ENCODE results near the gene SF3B5. TPM values are rescaled to one million over a fixed set of nuclear protein-coding genes. Genes with fewer than 3 reads are reported as not detected.
"Not testable (repeated sequence)": the region's sequence is repeated elsewhere in the genome, so short reads cannot be mapped to it uniquely, and the experiment has no call there.

SF3B5 gene
- total RNA-seq: 100 to 1,000 TPM; 138 to 141 TPM

DNA sequence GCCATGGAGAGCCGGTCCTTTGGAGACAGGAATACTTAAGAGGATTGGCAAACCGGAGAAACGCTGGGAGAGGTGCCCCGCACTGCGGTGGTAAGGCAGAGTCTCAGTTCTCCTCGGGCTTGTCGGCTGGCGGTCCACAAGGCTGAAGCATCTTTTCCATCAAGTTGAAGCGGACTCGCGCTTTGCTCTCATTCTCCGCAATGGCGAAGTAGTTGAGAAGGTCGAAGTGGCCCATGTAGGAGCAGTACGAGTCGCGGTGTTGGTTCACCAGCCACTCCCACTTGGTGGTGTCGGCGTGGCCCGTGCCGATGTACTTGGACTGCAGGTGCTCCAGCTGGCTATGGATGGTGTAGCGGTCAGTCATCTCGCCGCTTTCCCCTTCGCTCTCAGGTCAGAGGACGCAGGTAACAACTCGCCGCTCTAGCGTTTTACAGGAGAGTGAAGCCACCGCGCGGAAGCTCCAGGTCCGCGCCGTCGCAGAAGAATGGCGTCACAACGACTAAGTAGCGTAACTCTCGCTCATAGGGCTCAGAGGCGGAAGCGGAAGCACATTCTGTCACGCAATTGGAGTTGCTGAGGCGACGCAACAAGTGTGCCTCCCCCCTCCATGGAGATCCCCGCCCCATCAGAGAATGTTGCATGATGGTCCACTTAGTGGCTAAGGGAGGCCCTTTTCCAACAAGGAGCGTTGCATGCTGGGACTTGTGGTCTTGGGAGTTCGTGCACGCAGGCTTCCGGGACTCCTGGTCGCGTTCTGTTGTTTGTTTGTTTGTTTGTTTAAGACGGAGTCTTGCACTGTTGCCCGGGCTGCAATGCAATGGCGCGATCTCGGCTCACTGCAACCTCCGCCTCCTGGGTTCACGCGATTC is at the start of gene SF3B5:
TSS of gene SF3B5 (minus strand) at position 440 of the 869 bp plus-strand sequence. CDS start at position 364, 76 bp downstream.
- Mint-ChIP-seq H3K36me3 (ENCODE audit: low read depth) (peaks cover 5% of the 10 kb centered on the region), H3K9me3 (no peaks in the 10 kb centered on the region), H3K4me1 (peaks cover 29% of the 10 kb centered on the region), H3K27me3 (no peaks in the 10 kb centered on the region), H3K27ac (peak within 1 kb of the TSS; percentile 99), H3K4me3 (peak within 1 kb of the TSS; percentile 97)
- ChIA-PET POLR2A (interaction anchor here (0.6 kb wide), 1 partner anchor 602 kb away, joined by 4 read pairs; no protein-coding TSS in a partner anchor), CTCF (interaction anchor here (0.6 to 1.8 kb wide), 3 partner anchors 40 to 808 kb away, joined by 4 to 5 read pairs (median 4); no protein-coding TSS in a partner anchor)
- peak; percentile 100 for DNase-seq

DNA sequence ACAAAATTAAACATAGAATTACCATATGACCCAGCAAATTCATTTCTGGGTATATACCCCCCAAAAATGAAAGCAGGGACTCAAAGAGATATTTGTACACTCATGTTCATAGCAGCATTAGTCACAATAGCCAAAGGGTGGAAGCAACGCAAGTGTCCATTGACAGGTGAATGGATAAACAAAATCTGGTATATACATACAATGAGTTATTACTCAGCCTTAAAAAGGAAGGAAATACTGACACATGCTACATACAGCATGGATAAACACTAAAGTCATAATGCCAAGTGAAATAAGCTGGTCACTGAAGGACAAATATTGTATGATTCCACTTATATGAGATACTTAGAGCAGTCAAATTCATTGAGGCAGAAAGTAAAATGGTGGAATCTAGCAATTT is 49.6 kb upstream of the SF3B5 start:
- Mint-ChIP-seq H3K36me3 (ENCODE audit: low read depth) (no peaks in the 10 kb centered on the region), H3K27ac (no peak overlapping the region), H3K27me3 (no peaks in the 10 kb centered on the region), H3K4me3 (no peak overlapping the region), H3K9me3 (no peaks in the 10 kb centered on the region), H3K4me1 (peaks cover 7% of the 10 kb centered on the region)
- ChIA-PET CTCF (no interaction called here), POLR2A (no interaction called here)
- no peak for DNase-seq

DNA sequence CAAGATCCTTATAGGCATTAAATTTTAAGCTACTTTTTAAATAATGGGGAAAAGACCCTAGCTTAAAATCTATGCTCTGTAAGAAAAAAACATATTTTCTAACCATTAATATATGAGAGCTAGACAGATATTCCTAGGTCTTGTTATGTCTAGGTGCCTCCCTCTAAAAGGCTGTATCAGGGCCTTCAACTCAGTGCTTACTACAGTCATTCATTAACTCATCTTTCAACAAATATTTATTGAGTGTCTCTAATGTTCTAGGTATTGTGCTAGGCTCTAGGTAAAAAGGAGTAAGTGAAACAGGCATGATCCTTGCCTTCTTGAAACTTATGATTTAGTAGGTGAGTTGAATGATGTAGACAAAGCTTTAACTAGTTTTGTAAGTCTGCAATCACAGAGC is 48.5 kb upstream of the SF3B5 start:
- no peak overlapping the region for H3K4me3 Mint-ChIP-seq
- no peaks in the 10 kb centered on the region for H3K36me3 Mint-ChIP-seq (ENCODE audit: low read depth)
- H3K4me1 Mint-ChIP-seq: peaks cover 3% of the 10 kb centered on the region
- H3K27ac Mint-ChIP-seq: no peak overlapping the region
- no peaks in the 10 kb centered on the region for H3K9me3 Mint-ChIP-seq
- DNase-seq: no peak
- ChIA-PET POLR2A (no interaction called here), CTCF (interaction anchor here (1.7 kb wide), 1 partner anchor 13 kb away, joined by 4 read pairs; no protein-coding TSS in a partner anchor)
- H3K27me3 Mint-ChIP-seq: no peaks in the 10 kb centered on the region

DNA sequence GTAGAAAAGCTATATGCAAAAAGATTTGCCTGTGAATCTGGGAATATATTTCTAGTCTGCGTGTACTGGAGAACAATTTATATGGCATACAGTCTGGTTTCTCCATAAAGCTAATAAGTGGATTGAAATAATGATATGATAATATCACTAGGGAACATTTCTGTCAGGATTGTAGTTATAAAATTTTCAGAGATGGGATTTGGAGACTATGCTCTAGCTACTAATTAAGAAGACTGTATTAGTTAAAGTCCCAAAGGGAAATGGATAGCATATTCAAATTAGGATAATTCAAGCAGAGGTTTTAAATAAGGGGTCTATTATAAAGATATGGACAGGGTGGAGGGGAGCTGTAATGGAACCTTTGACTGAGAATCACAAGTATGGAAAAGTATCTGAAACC is 47.7 kb upstream of the SF3B5 start:
- no peak for DNase-seq
- H3K27ac Mint-ChIP-seq: no peak overlapping the region
- ChIA-PET POLR2A (no interaction called here), CTCF (interaction anchor here (1.7 kb wide), 1 partner anchor 13 kb away, joined by 4 read pairs; no protein-coding TSS in a partner anchor)
- no peaks in the 10 kb centered on the region for H3K27me3 Mint-ChIP-seq
- H3K9me3 Mint-ChIP-seq: no peaks in the 10 kb centered on the region
- H3K4me1 Mint-ChIP-seq: peaks cover 3% of the 10 kb centered on the region
- no peaks in the 10 kb centered on the region for H3K36me3 Mint-ChIP-seq (ENCODE audit: low read depth)
- H3K4me3 Mint-ChIP-seq: no peak overlapping the region

DNA sequence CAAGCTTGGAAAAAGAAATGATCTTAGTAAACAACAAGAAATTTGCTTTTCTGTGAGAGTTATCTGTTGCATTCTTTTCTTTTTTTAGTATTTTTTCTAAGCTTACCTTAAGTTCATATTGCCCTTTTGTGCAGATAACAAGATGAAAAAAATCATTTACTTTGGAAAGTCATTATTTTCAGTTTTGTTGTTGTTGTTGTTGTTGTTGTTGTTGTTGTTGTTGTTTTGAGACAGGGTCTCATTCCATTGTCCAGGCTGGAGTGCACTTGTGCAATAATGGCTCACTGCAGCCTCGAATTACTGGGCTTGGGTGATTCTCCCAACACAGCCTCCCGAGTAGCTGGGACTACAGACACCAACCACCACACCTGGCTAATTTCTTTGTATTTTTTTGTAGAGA is 46.1 kb upstream of the SF3B5 start:
- Mint-ChIP-seq H3K36me3 (ENCODE audit: low read depth) (no peaks in the 10 kb centered on the region), H3K9me3 (no peaks in the 10 kb centered on the region), H3K27ac (no peak overlapping the region), H3K4me1 (no peaks in the 10 kb centered on the region), H3K27me3 (peaks cover 2% of the 10 kb centered on the region), H3K4me3 (no peak overlapping the region)
- DNase-seq: no peak
- ChIA-PET POLR2A (no interaction called here), CTCF (no interaction called here)

DNA sequence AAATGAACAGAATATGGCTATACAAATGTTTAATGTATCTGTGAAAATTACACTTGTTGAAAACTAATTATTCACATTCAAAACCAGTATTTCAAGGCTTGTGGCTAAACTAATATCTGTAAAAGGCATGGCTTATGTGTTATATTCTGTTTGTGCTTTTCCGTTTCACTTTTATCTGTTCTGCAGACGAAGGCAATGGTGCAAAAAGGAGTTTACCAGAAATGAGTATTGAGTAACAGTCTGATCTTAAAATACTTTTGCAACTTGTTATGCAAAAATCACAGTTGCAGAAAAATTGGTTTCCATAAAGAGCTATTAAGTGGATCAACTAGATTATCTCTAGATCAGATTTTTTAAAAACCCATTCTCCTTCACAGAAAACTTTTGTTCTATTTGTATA is 45.5 kb upstream of the SF3B5 start:
- H3K4me1 Mint-ChIP-seq: no peaks in the 10 kb centered on the region
- POLR2A ChIA-PET: no interaction called here

DNA sequence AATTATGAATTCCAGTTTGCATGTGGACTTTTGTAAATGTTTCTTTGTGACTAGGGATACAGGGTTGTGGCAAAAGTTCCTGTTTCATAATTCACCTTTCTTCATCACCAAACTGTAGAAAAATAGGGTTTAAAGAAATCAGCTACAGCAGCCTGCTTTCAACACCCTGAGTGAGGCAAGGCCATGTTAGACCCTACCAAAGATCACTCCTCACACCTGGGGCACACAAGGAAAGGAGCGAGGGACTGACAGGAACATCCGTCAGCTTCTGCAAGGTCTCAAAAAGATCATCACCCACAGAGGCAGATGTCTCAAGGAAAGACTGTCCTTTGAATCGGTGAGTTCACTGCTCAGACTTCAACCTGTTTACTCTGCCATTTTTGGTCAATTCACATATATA is 44.4 kb upstream of the SF3B5 start:
- no peak for DNase-seq
- Mint-ChIP-seq H3K27me3 (peaks cover 2% of the 10 kb centered on the region), H3K27ac (no peak overlapping the region), H3K9me3 (no peaks in the 10 kb centered on the region), H3K4me1 (no peaks in the 10 kb centered on the region), H3K4me3 (no peak overlapping the region), H3K36me3 (ENCODE audit: low read depth) (no peaks in the 10 kb centered on the region)
- POLR2A ChIA-PET: no interaction called here
- CTCF ChIA-PET: no interaction called here

More for the DNA sequence above, 45.5 kb upstream of the SF3B5 start:
- CTCF ChIA-PET: no interaction called here
- no peaks in the 10 kb centered on the region for H3K36me3 Mint-ChIP-seq (ENCODE audit: low read depth)
- peaks cover 2% of the 10 kb centered on the region for H3K27me3 Mint-ChIP-seq
- H3K9me3 Mint-ChIP-seq: no peaks in the 10 kb centered on the region
- no peak for DNase-seq
- H3K27ac Mint-ChIP-seq: no peak overlapping the region
- H3K4me3 Mint-ChIP-seq: no peak overlapping the region

DNA sequence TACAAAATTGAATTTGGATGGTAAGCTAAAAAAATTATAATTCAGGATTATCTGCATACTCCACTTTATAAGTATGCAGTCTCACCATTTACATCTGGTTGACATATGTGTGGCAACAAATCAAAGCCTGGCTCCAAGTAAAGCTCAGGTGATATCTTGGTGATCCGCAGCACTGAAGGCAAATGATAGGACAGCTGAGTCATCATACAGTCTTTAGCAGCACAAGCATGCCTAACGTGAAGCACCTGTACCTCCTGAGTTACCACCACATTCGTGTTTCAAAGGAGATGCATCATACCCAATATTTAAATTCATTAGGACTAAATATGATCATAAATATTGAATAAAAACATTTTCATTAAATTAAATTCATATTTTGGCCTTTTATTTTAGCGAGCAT is 43.2 kb upstream of the SF3B5 start:
- H3K4me1 Mint-ChIP-seq: no peaks in the 10 kb centered on the region
- POLR2A ChIA-PET: no interaction called here
- no peaks in the 10 kb centered on the region for H3K9me3 Mint-ChIP-seq

DNA sequence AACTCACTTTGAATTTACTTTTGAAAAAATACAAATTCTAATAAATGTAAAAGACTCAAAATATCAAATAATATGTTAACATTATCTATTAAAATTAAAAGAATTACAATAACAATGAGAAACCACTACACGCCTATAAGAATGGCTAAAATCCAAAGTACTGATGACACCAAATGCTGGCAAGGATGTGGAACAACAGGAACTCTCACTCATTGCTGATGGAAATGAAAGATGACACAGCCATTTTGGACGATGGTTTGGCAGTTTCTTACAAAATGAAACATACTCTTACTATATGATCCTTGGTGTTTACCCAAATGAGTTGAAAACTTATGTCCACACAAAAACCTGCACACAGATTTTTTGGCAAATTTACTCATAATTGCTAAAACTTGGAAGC is 39.4 kb upstream of the SF3B5 start:
- Mint-ChIP-seq H3K36me3 (ENCODE audit: low read depth) (no peaks in the 10 kb centered on the region), H3K9me3 (no peaks in the 10 kb centered on the region), H3K27me3 (peaks cover 2% of the 10 kb centered on the region), H3K4me3 (no peak overlapping the region), H3K4me1 (peaks cover 14% of the 10 kb centered on the region), H3K27ac (no peak overlapping the region)
- POLR2A ChIA-PET: no interaction called here
- CTCF ChIA-PET: no interaction called here
- DNase-seq: no peak

More for the DNA sequence above, 43.2 kb upstream of the SF3B5 start:
- CTCF ChIA-PET: interaction anchor here (0.6 kb wide), 1 partner anchor 85 kb away, joined by 3 read pairs; no protein-coding TSS in a partner anchor
- Mint-ChIP-seq H3K4me3 (no peak overlapping the region), H3K36me3 (ENCODE audit: low read depth) (no peaks in the 10 kb centered on the region), H3K27me3 (peaks cover 2% of the 10 kb centered on the region), H3K27ac (no peak overlapping the region)
- DNase-seq: no peak

DNA sequence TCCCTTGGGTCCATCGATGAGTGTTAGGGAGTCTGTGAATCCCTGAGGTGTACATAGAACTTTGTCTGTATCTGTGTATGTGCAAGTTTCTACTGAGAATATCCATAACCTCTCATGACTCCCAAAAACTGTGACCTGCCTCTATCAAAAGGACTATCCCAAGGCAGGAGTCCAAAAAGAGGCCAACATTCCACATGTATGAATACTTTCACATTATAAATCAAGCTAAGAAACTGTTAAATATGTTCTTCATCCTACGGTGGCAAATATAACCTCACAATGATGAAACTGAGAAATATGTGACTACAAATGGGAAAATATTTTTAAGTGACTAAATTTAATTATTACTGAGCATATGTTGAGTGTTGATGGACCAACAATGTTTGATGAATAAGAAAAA is 38.8 kb upstream of the SF3B5 start:
- H3K27ac Mint-ChIP-seq: no peak overlapping the region
- peaks cover 14% of the 10 kb centered on the region for H3K4me1 Mint-ChIP-seq
- no peaks in the 10 kb centered on the region for H3K36me3 Mint-ChIP-seq (ENCODE audit: low read depth)
- H3K9me3 Mint-ChIP-seq: no peaks in the 10 kb centered on the region
- no peak overlapping the region for H3K4me3 Mint-ChIP-seq
- no peak for DNase-seq
- ChIA-PET CTCF (no interaction called here), POLR2A (no interaction called here)
- peaks cover 2% of the 10 kb centered on the region for H3K27me3 Mint-ChIP-seq

DNA sequence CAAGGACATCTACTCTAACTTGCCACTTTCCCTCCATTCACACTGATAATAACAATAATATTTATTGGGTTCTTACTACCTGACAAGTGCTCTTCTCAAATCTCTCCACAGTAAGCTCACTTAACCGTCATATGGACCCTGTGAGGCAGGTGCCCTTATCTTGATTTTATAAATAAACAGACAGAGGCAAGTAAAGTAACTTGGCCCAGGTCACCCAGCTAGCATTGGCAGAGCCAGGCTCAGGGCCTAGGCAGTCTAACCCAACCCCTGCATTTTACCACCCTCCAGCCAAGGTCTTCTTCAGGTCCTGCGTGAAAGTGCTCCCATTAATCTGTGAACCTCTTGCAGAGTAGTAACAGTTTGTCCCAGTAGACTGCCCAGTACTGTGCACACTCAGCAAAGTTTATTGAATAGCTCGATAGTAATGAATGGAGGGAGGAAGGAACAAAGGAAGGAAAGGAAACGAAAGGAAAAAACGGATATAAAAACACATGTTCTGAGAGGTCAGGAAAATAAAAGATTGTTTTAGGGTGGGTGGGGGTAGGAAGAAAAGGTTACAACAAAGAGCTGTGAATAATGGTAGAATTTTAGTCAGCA is 38.0 kb upstream of the SF3B5 start:
- CTCF ChIA-PET: no interaction called here
- Mint-ChIP-seq H3K9me3 (no peaks in the 10 kb centered on the region), H3K27me3 (peaks cover 2% of the 10 kb centered on the region), H3K4me3 (no peak overlapping the region), H3K36me3 (ENCODE audit: low read depth) (no peaks in the 10 kb centered on the region), H3K4me1 (peaks cover 14% of the 10 kb centered on the region), H3K27ac (no peak overlapping the region)
- no peak for DNase-seq
- POLR2A ChIA-PET: no interaction called here

DNA sequence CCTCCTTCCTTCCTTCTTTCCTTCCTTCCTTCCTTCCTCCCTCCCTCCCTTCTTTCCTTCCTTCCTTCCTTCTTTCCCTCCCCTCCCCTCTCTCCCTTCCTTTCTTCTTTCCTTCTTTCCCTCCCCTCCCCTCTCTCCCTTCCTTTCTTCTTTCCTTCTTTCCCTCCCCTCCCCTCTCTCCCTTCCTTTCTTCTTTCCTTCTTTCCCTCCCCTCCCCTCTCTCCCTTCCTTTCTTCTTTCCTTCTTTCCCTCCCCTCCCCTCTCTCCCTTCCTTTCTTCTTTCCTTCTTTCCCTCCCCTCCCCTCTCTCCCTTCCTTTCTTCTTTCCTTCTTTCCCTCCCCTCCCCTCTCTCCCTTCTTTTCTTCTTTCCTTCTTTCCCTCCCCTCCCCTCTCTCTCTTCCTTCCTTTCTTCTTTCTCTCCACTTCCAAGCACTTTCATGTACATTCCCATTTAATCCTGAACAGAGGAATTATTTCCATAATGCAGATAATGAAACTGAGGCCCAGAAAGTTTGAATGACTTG is 36.9 kb upstream of the SF3B5 start:
- peaks cover 14% of the 10 kb centered on the region for H3K4me1 Mint-ChIP-seq
- H3K27ac Mint-ChIP-seq; H3K4me3 Mint-ChIP-seq; DNase-seq; H3K36me3 Mint-ChIP-seq (ENCODE audit: low read depth); POLR2A ChIA-PET; H3K27me3 Mint-ChIP-seq; H3K9me3 Mint-ChIP-seq: not testable (repeated sequence)
- CTCF ChIA-PET: interaction anchor here (0.6 kb wide), 1 partner anchor 247 kb away, joined by 3 read pairs; no protein-coding TSS in a partner anchor

DNA sequence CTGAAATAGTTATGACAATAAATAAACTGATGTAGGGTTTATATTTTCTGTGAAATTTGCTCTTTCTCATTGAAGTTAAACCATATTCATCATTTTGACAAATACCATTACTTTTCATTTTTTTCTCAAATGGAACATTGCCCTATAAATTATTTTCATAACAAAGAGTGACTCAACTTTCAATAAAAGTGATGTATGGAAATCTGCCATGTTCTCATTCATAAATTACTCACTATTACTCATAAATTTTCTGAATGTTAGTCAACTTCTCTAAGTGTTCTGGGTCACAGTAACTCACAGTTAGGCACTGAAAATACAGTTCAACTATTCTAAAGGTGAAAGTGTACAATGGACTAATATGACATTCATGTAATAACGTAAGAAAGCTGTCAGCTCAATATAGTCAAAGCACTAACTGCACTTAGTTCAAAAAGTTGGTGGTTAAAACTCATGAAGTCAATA is 35.9 kb upstream of the SF3B5 start:
- Mint-ChIP-seq H3K4me1 (peaks cover 14% of the 10 kb centered on the region), H3K27ac (no peak overlapping the region), H3K9me3 (no peaks in the 10 kb centered on the region), H3K27me3 (no peaks in the 10 kb centered on the region), H3K4me3 (no peak overlapping the region), H3K36me3 (ENCODE audit: low read depth) (no peaks in the 10 kb centered on the region)
- ChIA-PET POLR2A (no interaction called here), CTCF (no interaction called here)
- no peak for DNase-seq
